ENCODE results near the gene VSIG4.

VSIG4 gene

GRCh38 chrX:66023385-66024091, 16.3 kb downstream of the VSIG4 start:
- no peak for DNase-seq (ENCODE audit: low spot score)

- DNase-seq (ENCODE audit: low spot score), result no peak
These were observed 17.1 kb downstream of the VSIG4 start for GRCh38 chrX:66022632-66023384.

GRCh38 chrX:66021765-66022631, 17.9 kb downstream of the VSIG4 start:
- no peak for DNase-seq (ENCODE audit: low spot score)

GRCh38 chrX:66021401-66021764, 18.5 kb downstream of the VSIG4 start:
- DNase-seq (ENCODE audit: low spot score), result no peak

- DNase-seq (ENCODE audit: low spot score), result no peak
These were observed 19.1 kb downstream of the VSIG4 start for GRCh38 chrX:66020631-66021334.

GRCh38 chrX:66019974-66020373, 19.9 kb downstream of the VSIG4 start:
- DNase-seq (ENCODE audit: low spot score), result no peak

- no peak for DNase-seq (ENCODE audit: low spot score)
These were observed 20.6 kb downstream of the VSIG4 start for GRCh38 chrX:66019310-66019652.

GRCh38 chrX:66018585-66019309, 21.1 kb downstream of the VSIG4 start:
- no peak for DNase-seq (ENCODE audit: low spot score)

- no peak for DNase-seq (ENCODE audit: low spot score)
These were observed 22.2 kb downstream of the VSIG4 start for GRCh38 chrX:66017659-66018170.

GRCh38 chrX:66016905-66017658, 22.8 kb downstream of the VSIG4 start:
- DNase-seq (ENCODE audit: low spot score), result no peak

- DNase-seq (ENCODE audit: low spot score), result no peak
These were observed 23.8 kb downstream of the VSIG4 start for GRCh38 chrX:66015900-66016689.

- no peak for DNase-seq (ENCODE audit: low spot score)
These were observed 24.6 kb downstream of the VSIG4 start for GRCh38 chrX:66015152-66015831.

GRCh38 chrX:66014556-66014955, 25.3 kb downstream of the VSIG4 start:
- DNase-seq (ENCODE audit: low spot score), result no peak

- DNase-seq (ENCODE audit: low spot score), result no peak
These were observed 25.8 kb downstream of the VSIG4 start for GRCh38 chrX:66014084-66014483.

- DNase-seq (ENCODE audit: low spot score), result no peak
These were observed 26.6 kb downstream of the VSIG4 start for GRCh38 chrX:66013194-66013816.

- DNase-seq (ENCODE audit: low spot score), result no peak
These were observed 27.8 kb downstream of the VSIG4 start for GRCh38 chrX:66012094-66012534.

- no peak for DNase-seq (ENCODE audit: low spot score)
These were observed 30.5 kb downstream of the VSIG4 start for GRCh38 chrX:66009231-66009845.

GRCh38 chrX:66008328-66008970, 31.4 kb downstream of the VSIG4 start:
- no peak for DNase-seq (ENCODE audit: low spot score)

All from LoVo (cell line).